ENCODE data around the gene NKX2-1. TPM values are rescaled to one million over a fixed set of nuclear protein-coding genes. Genes with fewer than 3 reads are reported as not detected.
"Not testable (repeated sequence)": the region's sequence is repeated elsewhere in the genome, so short reads cannot be mapped to it uniquely, and the experiment has no call there.

Gene NKX2-1
- total RNA-seq, 4 donors from 2014 or later: not detected

GRCh38 chr14:36550899-36551298 is 30.9 kb upstream of the NKX2-1 start:
- WGBS, 2 donors (ENCODE audit: low coverage in 1 of 2): 0 to 31% methylated on average over 1 of the region's 1 CpG
- H3K27ac ChIP-seq: no peak overlapping the region
- H3K9me3 ChIP-seq: no peaks in the 10 kb centered on the region
- in situ Hi-C loops (cut with MboI; ENCODE audit: low pct_ligation_motif_present in 1 of 4, low pct_unique_long_range_greater_than_20kb in 1 of 4, low sequenced_read_pairs in 3 of 4): no loop called here
- no peak overlapping the region for H3K4me3 ChIP-seq
- H3K4me1 ChIP-seq: no peaks in the 10 kb centered on the region
- peaks cover 26% of the 10 kb centered on the region for H3K27me3 ChIP-seq
- H3K36me3 ChIP-seq: no peaks in the 10 kb centered on the region
- intact Hi-C loops (cut with DNase I; ENCODE audit: low total_unique reads): no loop called here
- TF ChIP-seq EP300 (IDR thresholded peaks at IDR 0.05; ENCODE audit: low read depth) (no peak), POLR2A (IDR thresholded peaks at IDR 0.05) (no peak), CTCF (IDR thresholded peaks at IDR 0.05) (no peak), POLR2AphosphoS5 (IDR thresholded peaks at IDR 0.05) (no peak)
- DNase-seq: no peak

- WGBS, 2 donors (ENCODE audit: low coverage in 1 of 2): 95 to 100% methylated on average over 7 to 16 of the region's 16 CpGs
- H3K4me3 ChIP-seq; H3K4me1 ChIP-seq; in situ Hi-C loops (cut with MboI; ENCODE audit: low pct_ligation_motif_present in 1 of 4, low pct_unique_long_range_greater_than_20kb in 1 of 4, low sequenced_read_pairs in 3 of 4); intact Hi-C loops (cut with DNase I; ENCODE audit: low total_unique reads); H3K27ac ChIP-seq; H3K27me3 ChIP-seq; H3K9me3 ChIP-seq; DNase-seq; H3K36me3 ChIP-seq: not testable (repeated sequence)
Observed at GRCh38 chr14:36544280-36544679, 24.2 kb upstream of the NKX2-1 start.

- H3K27me3 ChIP-seq: peaks cover 37% of the 10 kb centered on the region
- TF ChIP-seq CTCF (IDR thresholded peaks at IDR 0.05) (no peak), EP300 (IDR thresholded peaks at IDR 0.05; ENCODE audit: low read depth) (no peak), POLR2A (IDR thresholded peaks at IDR 0.05) (no peak), POLR2AphosphoS5 (IDR thresholded peaks at IDR 0.05) (no peak)
- DNase-seq: no peak
- H3K4me3 ChIP-seq: no peak overlapping the region
- 55 to 73% methylated on average over 1 of the region's 1 CpG for WGBS, 2 donors (ENCODE audit: low coverage in 1 of 2)
- in situ Hi-C loops (cut with MboI; ENCODE audit: low pct_ligation_motif_present in 1 of 4, low pct_unique_long_range_greater_than_20kb in 1 of 4, low sequenced_read_pairs in 3 of 4): no loop called here
- no peaks in the 10 kb centered on the region for H3K4me1 ChIP-seq
- H3K36me3 ChIP-seq: no peaks in the 10 kb centered on the region
- H3K9me3 ChIP-seq: no peaks in the 10 kb centered on the region
- H3K27ac ChIP-seq: no peak overlapping the region
- intact Hi-C loops (cut with DNase I; ENCODE audit: low total_unique reads): no loop called here
Observed at GRCh38 chr14:36538051-36538450, 18.0 kb upstream of the NKX2-1 start.

GRCh38 chr14:36529062-36529461 is 9.0 kb upstream of the NKX2-1 start:
- no peak for DNase-seq

More at GRCh38 chr14:36529062-36529461, 9.0 kb upstream of the NKX2-1 start:
- in situ Hi-C loops (cut with MboI; ENCODE audit: low pct_ligation_motif_present in 1 of 4, low pct_unique_long_range_greater_than_20kb in 1 of 4, low sequenced_read_pairs in 3 of 4): no loop called here
- Histone ChIP-seq H3K27ac (no peak overlapping the region), H3K4me3 (no peak overlapping the region), H3K36me3 (no peaks in the 10 kb centered on the region), H3K4me1 (peaks cover 0 to 12% (median 3%) of the 10 kb centered on the region in 4 donors), H3K9me3 (no peaks in the 10 kb centered on the region), H3K27me3 (peaks cover 85% of the 10 kb centered on the region)
- TF ChIP-seq POLR2A (IDR thresholded peaks at IDR 0.05) (no peak), CTCF (IDR thresholded peaks at IDR 0.05) (no peak), EP300 (IDR thresholded peaks at IDR 0.05; ENCODE audit: low read depth) (no peak), POLR2AphosphoS5 (IDR thresholded peaks at IDR 0.05) (no peak)
- intact Hi-C loops (cut with DNase I; ENCODE audit: low total_unique reads): no loop called here
